OCI-LY1 (cell line): ENCODE data around the gene COL25A1.

Source experiments
- EZH2 ChIP-seq: fragments of 200-600 bp; sonication (generic), shearing (Covaris generic); IDR thresholded peaks from 2 replicates; pipeline ENCODE4 v1.8.0; 2017; ENCODE audit warnings: borderline replicate concordance, mixed run types, mild to moderate bottlenecking, antibody characterized with exemption, low read length, moderate library complexity, mixed read lengths
- TF ChIP-seq, protein P1 (sequence below): fragments of 200-600 bp; sonication (generic), shearing (Covaris generic); IDR thresholded peaks from 2 replicates; pipeline ENCODE4 v1.5.1; 2017; ENCODE audit warnings: mild to moderate bottlenecking, antibody characterized with exemption, low read length, moderate library complexity, mixed read lengths

- TF ChIP-seq, protein P1, sequence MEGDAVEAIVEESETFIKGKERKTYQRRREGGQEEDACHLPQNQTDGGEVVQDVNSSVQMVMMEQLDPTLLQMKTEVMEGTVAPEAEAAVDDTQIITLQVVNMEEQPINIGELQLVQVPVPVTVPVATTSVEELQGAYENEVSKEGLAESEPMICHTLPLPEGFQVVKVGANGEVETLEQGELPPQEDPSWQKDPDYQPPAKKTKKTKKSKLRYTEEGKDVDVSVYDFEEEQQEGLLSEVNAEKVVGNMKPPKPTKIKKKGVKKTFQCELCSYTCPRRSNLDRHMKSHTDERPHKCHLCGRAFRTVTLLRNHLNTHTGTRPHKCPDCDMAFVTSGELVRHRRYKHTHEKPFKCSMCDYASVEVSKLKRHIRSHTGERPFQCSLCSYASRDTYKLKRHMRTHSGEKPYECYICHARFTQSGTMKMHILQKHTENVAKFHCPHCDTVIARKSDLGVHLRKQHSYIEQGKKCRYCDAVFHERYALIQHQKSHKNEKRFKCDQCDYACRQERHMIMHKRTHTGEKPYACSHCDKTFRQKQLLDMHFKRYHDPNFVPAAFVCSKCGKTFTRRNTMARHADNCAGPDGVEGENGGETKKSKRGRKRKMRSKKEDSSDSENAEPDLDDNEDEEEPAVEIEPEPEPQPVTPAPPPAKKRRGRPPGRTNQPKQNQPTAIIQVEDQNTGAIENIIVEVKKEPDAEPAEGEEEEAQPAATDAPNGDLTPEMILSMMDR, result no peak
- no peak for TF ChIP-seq EZH2
Measured at GRCh38 chr4:109041463-109042360, 260.7 kb downstream of the COL25A1 start.
